ENCODE results near the gene PHOX2A.

PHOX2A gene

DNA sequence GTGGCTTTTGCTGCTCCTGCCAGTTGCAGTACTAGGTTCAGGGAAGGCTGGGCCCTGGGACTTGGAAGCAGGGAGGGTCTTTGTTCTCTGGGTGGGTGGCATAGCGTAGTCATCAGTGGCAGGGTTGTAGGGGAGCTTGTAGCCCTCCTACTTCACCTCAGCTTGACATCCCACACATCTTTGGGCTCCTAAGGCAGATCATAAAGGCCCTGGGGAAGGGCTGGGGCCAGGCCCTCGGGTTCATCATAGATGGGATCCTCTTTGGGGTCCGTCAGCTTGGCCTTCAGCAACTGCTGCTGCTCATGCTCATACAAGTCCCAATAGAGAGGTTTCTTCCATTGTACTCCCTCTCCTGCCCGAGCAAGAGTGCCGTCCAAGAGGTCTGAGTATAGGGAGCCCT, 6.0 kb upstream of the PHOX2A start:
- TF ChIP-seq, protein P1, sequence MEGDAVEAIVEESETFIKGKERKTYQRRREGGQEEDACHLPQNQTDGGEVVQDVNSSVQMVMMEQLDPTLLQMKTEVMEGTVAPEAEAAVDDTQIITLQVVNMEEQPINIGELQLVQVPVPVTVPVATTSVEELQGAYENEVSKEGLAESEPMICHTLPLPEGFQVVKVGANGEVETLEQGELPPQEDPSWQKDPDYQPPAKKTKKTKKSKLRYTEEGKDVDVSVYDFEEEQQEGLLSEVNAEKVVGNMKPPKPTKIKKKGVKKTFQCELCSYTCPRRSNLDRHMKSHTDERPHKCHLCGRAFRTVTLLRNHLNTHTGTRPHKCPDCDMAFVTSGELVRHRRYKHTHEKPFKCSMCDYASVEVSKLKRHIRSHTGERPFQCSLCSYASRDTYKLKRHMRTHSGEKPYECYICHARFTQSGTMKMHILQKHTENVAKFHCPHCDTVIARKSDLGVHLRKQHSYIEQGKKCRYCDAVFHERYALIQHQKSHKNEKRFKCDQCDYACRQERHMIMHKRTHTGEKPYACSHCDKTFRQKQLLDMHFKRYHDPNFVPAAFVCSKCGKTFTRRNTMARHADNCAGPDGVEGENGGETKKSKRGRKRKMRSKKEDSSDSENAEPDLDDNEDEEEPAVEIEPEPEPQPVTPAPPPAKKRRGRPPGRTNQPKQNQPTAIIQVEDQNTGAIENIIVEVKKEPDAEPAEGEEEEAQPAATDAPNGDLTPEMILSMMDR (IDR thresholded peaks at IDR 0.05; ENCODE audit: low read depth, low read length), result no peak

DNA sequence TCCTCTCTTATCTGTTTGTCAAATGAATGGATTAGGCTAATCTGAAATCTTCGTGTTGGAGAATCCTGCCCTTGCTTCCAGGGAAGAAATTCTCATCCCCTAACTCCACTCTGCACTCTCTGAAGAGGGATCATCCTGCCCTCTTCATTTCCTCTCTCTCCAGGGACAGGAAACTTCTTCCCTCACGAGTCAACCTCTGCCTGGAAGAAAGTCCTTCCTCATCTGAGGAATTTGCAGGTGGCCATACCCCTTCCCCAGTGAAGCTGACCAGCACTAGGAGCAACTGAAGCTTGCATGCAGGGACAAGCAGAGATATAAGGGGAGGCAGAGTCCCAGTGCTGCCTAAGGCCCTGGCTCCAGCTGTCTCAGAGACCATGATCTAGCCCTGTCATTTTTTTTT, 3.6 kb upstream of the PHOX2A start:
- TF ChIP-seq, protein P1 (IDR thresholded peaks at IDR 0.05; ENCODE audit: low read depth, low read length), result no peak
- DNase-seq (ENCODE audit: extremely low read depth, low read depth), result no peak

More for the DNA sequence above, 6.0 kb upstream of the PHOX2A start:
- no peak for DNase-seq (ENCODE audit: extremely low read depth, low read depth)

DNA sequence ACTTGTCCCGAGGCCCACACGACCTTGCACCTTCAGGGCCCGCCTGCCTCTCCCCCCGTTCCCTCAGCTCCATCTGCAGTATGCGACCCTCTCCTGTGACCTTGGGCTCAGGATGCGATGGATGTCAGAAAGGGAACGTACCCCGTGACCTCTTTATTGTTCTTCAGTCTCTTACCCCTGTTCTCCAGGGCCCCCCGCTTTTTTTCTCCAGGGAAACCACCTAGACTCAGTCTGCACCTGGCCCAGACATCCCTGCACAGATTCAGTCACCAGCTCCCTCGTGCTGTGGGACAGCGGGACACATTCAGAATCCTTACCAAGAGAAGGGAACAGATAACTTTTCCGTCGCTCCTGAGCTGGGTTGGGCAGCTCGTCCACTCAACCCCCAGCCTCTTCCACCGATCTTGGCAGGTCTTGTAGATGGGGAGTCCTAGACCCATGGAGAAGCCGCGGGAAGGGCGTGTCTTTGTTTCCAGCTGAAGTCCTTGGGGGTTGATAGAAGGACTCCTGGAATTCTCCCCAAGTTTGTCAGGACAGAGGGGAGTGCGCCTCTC, 1.4 kb upstream of the PHOX2A start:
- DNase-seq (ENCODE audit: extremely low read depth, low read depth), result no peak
- TF ChIP-seq, protein P1 (IDR thresholded peaks at IDR 0.05; ENCODE audit: low read depth, low read length), result no peak

DNA sequence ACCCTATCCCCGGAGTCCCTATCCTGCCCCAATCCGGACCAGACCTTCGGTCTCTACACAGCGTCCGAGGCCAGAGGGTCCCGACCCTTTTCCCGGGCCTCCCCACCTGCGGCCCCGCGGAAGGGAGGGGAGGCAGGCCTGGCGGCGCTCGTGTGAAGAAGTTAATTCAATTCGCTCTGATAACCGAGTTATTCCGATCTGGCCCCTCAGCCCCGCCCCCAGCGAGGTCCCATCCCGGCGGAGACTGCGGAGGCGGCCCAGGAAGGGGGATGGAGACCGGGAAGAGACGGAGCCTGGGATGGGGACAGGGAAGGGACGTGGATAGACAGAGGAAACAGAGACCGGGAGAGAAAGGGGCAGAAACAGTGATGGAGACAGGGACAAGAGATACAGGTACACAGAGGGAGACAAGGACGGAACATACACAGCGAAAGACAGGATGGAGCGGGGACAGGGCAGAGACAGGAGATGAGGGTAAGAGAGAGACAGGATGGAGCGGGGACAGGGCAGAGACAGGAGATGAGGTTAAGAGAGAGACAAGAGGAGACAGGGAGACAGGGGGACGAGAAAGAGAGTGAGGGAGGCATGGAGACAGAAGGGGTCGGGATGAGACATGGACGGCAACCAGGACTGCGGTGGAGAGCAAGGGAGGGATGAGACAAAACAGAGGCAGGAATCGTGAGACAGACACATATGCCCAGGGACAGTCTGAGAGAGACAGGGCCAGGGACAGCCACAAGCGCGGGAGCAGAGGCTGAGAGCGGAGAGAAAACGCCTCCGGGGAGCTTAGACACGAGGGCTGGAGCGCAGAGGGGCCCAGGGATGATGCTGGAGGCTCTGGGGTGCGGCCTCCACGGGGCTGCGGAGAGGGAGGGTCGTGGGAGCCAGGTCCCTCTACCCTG, 636 bp upstream of the PHOX2A start:
- TF ChIP-seq, protein P1 (IDR thresholded peaks at IDR 0.05; ENCODE audit: low read depth, low read length), result no peak
- DNase-seq (ENCODE audit: extremely low read depth, low read depth), result no peak

DNA sequence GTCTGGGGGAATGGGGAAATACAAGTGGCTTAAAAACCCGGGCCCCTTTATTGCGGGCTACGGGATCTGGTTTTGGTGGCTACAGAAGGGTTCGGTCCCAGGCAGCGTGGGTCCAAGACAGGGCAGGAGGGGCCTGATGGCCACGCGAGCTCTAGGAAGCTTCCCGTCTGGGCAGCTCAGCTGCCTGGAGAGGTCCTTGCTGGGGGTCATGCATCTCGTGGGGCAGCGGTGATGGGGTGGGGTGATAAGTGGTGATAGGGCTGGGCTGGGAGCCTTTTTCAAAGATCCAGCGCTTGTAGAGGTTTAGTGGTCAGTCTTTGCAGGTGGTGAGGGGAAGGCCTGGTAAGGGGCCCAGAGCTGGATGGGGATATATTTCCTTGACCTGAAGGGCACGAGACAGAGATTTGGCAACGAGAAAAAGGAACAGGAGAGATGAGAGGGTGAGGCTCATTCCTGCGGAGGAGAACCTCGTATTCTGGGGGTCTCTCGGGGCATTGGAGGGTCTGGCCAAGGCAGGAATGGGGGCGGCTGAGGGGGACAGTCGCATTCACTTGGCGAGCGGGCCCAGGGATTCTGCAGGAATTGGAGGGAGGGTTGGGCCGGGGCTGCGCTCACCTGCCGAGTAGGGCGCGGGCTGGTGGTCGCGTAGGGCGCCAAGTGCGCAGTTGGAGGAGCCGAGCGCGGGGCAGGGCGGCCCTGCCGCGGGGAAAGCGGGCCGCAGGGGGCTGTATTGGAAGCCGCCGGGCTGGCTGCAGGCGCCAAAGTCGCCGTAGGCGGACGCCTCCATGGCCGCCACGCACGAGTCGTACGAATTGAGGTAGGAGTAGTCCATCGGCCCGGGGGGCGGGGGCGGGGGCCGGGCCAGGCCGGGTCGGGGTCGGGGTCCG, 560 bp downstream of the PHOX2A start:
- TF ChIP-seq, protein P1 (IDR thresholded peaks at IDR 0.05; ENCODE audit: low read depth, low read length), result no peak

DNA sequence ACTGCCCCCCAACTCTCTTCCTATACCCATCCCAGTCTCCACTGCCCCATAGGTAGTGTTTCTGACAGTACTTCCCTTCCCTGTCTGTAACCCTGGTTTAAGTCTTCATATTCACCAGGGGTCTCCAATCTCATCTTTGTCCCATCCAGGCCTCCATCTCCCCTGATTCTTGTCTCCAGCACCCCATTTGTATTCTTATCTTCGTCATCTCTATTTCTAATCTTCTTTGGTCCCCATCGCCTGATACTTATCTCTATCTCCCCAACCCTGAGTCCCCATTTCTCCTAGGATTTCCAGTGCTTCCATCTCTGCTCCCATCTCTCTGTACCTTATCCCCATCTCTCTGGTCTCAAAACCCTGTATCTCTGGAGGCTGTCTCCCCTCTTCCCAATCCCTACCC, 1.8 kb downstream of the PHOX2A start:
- TF ChIP-seq, protein P1 (IDR thresholded peaks at IDR 0.05; ENCODE audit: low read depth, low read length), result no peak
- DNase-seq (ENCODE audit: extremely low read depth, low read depth), result no peak

More for the DNA sequence above, 560 bp downstream of the PHOX2A start:
- DNase-seq (ENCODE audit: extremely low read depth, low read depth), result no peak

Measured in AG09319 (cell line).